ENCODE measurements around the gene SYT17.
"Not testable (repeated sequence)": the region's sequence is repeated elsewhere in the genome, so short reads cannot be mapped to it uniquely, and the experiment has no call there.

Gene SYT17

DNA sequence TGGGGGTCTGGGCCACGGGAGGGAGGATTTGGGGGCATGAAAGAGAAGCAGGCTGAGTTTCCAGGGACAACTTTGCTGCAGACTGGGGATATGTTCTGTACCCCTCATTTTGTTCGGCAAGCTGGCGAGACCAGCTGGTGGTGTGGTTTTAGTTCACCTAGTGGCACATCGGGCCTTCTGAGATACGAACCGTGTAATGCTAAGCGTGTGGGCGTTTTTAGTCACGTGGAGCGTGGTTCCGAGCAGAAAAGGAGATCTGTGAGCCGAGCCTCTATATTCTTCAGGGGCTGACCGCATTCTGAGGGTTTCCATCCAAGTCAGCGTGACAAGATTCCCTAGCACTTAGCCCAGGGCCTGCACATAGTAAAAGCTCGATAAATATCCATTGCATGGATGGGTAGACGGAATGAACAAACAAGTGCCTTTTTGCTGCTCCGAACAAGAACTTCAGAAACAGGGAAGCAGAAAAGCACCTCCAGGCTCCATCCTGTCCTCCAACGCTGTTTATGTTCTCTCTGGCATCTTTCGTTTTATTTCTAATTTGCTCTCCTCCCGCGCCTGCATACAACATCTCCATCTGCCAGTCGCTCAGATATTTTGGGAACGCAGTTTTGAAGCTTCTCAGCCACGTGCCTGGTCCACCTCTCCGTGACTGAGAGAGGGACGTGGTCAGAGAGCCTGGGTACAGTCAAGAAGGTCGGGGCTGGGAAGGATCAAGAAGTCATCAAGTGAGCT is 5.8 kb downstream of the SYT17 start:
- DNase-seq (ENCODE audit: low read depth, low spot score), result no peak

DNA sequence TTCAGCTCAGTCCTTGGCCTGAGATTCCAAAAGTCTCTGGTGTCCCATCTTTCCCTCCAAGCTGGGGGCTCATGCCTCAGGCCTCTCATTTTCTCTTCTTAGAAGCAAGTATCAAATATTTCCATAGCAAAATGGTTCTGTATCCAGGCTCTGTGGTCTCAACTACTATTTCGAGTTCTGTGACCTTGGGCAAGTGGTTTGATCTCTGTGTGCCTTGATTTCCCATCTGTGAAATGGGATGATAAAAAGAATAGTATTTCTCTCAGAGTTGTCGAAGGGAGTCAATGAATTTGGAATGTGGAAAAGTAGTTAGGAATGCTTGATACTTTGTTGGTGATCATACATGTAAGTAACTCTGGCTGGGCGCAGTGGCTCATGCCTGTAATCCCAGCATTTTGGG is 6.4 kb downstream of the SYT17 start:
- DNase-seq (ENCODE audit: low read depth, low spot score), result no peak

DNA sequence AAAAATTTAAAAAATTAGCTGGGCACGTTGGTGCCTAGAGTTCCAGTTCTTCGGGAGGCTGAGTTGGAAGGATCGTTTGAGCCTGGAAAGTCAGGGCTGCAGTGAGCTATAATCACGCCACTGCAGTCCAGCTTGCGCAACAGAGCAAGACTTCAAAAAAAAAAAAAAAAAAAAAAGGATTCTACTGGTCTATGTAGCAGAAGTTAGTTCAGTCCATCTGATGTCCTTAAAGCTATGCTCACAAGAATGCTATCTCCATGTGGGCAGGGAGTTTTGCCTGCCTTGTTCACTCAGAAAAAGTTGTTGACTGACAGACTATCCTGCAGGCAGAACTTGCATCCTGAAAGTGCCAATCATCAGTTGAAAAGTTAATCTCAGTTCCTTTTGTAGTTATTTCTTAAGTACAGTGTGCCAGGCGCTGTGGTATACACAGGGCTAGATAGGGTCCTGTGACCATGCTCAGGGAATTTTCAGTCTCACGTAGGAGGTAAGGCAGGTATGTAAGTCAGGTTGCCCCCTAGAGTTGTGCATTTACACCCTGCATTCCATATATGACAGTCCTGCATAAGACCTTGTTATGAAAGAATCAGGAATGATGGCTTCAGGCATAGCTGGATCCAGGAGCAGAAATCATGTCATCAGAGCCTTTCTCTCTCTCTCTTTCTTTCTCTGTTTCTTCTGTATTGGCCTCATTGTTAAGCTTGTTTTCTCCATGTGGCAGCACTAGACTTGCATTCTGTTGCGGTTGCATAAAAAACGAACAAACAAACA is 7.6 kb downstream of the SYT17 start:
- no peak for DNase-seq (ENCODE audit: low read depth, low spot score)

DNA sequence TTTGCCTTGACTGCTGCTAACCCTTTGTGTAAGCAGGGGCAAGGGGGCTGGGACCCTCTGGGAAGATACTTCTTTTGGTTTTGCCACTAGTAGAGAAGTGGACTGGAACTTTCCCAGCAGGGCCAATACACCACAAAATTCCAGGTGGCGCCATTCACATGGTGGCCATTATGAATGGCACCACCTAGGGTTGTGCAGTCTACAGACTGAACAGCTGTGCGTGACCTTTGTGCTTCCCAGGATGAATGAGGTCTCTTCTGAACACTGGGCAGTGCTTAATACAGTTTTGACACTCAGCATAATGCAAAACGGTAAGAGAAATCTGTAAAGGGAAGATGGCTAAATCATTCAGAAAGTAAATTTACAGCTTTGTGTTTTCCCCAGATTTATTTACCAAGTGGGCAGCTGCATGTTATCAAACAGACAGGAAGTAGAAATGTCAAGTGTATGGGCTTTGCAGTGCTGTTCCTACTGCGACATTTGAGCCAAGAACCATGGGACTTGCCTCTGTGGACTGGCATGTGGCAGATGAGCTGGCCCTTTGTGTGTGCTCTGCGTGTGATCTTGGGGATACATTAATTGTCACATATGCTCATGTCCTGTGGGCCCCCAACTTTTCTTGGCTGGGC is 9.2 kb downstream of the SYT17 start:
- DNase-seq (ENCODE audit: low read depth, low spot score), result no peak

DNA sequence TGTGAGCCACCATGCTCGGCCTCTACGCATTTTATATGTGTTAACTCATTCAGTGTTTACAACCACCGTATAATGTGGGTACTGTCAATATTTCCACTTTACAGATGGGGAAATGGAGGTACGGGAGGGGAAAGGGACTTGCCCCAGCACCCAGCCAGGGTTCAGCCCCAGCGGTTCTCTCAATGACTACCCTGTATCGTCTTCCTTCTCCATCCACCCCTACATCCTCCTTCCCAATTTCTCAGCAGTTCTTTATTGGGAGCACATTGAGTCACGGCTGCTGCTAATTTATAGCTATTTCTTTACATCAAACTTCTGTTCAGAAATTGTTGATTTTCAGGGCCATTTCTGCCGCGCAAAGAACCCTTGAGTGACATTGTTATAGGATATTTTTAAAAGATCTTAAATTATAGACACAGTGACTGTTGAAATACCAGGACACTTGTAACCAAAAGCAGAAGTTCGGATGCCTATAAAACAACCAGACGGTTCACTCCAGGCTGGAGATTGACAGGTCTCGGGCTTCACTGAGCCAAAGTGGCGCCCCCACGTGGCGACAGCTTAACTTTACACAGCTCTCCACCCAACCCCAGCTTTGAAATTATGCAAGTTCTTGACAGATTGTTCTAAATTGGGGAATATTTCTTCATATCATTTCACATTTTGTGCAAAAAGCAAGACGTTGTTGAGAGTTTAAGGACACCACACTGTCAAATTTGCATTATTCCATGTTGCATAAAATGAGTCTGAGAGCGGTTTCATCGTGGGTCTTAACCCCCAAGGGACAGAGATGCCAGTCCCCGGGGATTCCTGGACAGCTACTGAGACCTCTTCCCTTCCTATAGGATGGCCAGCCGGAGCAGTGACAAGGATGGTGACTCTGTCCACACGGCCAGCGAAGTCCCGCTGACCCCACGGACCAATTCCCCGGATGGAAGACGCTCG is 11.8 kb downstream of the SYT17 start:
- DNase-seq (ENCODE audit: low read depth, low spot score), result no peak

DNA sequence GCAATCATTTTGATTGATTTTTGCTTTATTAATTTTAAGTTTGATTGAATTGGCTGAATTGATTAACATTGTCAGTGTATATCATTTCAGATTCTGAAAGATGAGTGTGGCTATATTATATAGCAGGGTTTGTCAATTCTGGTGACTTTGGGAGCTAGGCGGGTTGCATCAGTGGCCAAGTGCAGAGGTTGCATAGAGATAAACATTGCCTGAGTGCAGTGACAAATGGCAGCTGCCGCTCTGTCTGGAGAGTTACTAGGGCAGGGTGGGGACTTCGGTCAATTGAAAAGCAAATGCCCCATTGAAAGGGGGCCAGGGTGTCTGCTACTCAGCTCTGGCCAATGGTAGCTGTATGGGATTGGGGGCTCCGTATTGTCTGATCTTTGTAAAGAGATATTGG is 12.7 kb downstream of the SYT17 start:
- DNase-seq (ENCODE audit: low read depth, low spot score), result no peak

DNA sequence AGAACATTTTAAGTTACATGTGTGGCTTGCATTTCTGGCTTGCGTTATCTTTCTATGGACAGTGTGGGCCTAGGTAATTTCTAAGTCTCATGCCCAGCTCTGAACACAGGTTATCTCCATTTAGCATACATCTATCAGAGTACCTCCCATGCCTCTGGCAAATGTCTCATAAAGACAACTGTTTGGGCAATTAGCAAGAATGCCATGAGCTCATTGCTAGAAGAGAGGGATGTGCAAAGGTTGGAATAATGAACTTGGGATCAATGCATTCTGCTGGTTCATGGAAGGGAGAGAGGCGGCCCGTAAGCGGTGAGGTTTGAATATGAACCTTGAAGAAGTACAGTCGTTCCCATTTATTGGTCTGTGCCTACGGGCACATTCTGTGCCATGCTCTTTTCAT is 14.4 kb downstream of the SYT17 start:
- no peak for DNase-seq (ENCODE audit: low read depth, low spot score)

DNA sequence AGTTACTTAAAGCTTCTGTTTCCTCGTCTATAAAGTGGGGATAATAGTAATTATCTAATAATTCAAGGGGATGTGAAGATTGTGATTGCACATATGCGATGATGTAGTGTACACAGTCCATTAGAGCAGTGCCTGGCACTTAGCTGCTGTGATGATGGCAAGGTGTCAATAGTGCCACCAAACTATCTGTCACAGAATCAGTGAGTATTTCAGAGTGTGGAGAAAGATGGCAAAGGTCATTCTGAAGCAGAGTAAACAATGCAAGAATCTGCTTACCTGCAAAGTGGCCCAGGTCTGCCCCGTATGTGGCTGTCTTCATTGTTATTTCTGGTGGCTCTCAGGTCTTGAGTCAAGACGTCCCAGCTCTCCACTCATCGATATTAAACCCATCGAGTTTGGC is 15.1 kb downstream of the SYT17 start:
- no peak for DNase-seq (ENCODE audit: low read depth, low spot score)

DNA sequence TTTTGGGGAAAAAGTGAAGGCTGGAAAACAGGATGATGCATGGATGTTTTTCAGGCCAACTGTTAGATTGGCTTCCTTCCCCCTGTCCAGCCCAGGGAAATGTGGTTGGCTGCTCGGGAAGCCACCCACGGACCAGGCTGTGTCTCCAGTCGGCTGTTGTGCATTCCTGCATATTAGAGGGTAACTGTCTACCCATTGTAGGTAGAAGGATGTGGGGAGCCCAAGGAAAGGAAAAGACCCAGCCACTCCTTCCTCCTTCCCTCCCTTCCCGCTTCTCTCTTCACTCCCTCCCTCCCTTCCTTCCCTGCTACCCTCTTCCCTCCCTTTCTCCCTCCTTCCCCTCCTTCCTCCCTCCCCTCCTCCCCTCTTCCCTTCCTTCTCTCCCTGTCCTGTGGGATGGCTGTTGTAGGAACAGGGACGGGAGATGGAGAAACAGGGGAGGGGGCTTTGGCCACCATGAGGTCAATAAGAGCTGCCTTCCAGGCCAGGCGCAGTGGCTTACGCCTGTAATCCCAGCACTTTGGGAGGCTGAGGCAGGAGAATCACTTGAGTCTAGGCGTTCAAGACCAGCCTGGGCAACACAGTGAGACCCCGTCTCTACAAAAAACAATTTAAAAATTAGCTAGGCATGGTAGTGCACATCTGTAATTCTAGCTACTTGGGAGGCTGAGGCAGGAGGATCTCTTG is 16.9 kb downstream of the SYT17 start:
- DNase-seq (ENCODE audit: low read depth, low spot score), result no peak

DNA sequence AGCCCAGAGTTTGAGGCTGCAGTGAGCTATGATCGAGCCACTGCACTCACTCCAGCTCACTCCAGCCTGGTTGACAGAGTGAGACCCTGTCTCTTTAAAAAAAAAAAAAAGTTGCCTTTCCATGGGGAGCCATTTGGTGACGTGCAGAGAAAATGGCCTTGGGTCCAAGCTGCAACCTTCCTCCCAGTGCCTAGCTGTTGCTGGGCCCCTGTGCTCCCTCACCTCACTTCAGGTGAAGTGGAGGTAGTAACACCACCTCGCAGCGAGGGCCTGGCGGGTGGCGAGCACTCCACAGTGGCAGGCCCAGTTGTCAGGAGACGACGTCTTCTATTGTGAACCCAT is 17.4 kb downstream of the SYT17 start:
- DNase-seq (ENCODE audit: low read depth, low spot score), result no peak

DNA sequence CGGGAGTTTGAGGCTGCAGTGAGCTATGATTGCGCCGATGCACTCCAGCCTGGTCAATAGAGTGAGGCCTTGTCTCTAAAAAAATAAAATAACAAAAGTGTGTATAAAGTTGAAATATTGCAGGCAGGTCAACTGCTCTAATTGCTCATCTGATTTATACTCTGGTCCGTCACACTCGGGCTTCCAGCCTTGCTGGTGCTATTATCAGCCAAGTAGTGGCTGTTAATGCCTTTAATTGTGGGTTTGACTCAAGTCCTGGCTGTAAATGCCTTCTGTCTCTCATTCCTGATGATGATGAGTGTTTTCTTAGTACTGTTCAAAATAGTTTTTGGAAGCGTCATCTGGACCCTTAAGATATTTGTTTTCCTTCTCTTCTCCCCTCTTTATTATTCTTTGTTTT is 18.4 kb downstream of the SYT17 start:
- DNase-seq (ENCODE audit: low read depth, low spot score), result no peak

DNA sequence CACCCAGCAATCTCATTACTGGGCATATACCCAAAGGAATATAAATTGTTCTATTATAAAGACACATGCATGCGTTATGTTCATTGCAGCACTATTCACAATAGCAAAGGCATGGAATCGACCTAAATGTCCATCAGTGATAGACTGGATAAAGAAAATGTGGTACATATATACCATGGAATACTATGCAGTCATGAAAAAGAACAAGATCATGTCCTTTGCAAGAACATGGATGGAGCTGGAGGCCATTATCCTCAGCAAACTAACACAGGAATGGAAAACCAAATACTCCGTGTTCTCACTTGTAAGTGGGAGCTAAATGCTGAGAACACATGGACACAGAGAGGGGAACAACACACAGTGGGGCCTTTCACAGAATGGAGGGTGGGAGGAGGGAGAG is 19.9 kb downstream of the SYT17 start:
- not testable (repeated sequence) for DNase-seq (ENCODE audit: low read depth, low spot score)

DNA sequence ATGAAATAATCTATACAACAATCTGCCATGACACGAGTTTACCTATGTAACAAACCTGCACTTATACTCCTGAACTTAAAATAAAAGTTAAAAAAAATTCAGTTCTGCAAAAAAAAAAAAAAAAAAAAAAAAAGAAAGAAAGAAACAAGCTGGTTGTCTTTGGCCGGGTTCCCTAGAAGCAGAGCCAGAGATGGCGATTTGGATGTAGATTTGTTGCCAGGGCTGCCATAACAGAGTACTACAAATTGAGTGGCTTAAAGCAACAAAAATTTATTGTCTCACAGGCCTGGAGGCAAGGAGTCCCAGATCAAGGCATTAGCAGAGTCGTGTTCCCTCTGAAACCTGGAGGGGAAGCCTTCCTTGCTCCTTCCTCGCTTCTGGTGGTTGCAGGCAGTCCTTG is 20.4 kb downstream of the SYT17 start:
- DNase-seq (ENCODE audit: low read depth, low spot score), result no peak

DNA sequence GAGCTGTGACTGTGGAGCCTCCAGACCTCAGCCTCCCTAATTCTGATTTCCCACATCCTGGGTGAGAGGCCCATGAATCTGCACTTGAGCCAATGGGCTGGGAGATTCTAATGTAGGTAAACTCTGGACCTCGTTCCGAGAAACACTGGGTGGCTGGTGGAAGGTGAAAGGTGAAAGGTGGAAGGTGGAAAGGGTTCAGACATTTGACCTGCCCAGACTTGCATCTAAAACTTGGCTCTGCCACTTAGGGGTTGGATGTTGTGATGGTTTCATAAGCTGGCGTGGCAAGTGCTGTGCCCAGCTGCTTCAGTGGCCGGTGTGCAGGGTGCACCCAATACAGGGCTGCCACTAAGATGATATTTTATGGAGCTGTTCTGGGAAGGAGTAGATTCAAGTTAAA is 24.8 kb downstream of the SYT17 start:
- no peak for DNase-seq (ENCODE audit: low read depth, low spot score)

DNA sequence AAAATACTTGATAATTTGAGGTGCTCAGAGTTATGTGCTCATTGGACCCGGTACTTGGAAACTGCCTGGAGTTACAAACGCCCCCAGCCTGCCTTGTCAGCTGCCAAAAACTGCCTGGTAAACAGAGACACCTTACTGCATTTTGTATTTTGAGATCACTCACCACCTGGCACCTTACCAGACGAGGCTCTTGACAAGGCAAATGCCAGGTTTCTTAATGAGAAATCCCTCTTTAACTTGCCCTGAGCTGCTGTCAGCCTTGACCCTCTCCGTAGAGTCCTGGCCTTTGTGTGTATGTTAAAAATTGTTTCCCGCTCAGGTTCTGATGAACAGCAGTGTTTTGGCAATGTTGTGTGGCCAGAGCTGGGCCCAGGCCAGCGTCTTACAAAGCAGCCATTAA is 28.8 kb downstream of the SYT17 start:
- DNase-seq (ENCODE audit: low read depth, low spot score), result no peak

DNA sequence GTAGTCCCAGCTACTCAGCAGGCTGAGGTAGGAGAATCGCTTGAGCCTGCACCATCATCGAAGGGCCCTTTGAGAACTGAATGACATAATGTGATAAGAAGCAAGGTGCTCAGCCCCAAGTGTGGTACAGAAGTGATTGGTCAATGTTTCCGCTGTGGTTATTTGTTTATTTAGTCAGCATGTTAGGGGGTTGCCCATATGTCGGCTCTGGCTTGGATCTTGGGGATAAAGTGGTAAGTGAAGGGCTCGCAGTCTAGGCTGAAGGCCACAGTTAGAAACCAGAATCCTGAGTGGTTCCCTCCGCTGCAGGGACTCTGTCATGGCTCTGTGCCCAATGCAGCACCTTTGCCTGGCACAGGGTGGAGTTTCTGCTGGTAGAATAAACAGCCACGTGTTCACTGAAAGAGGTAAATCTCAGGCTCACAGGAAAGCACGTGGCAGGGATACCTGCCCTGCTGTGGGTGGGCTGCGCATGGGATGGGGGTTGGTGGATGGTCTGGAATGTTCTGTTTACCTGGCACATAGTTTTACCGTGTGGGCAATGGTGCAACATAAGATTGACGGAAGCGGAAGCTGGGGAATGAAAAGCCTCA is 35.4 kb downstream of the SYT17 start:
- DNase-seq (ENCODE audit: low read depth, low spot score), result no peak

DNA sequence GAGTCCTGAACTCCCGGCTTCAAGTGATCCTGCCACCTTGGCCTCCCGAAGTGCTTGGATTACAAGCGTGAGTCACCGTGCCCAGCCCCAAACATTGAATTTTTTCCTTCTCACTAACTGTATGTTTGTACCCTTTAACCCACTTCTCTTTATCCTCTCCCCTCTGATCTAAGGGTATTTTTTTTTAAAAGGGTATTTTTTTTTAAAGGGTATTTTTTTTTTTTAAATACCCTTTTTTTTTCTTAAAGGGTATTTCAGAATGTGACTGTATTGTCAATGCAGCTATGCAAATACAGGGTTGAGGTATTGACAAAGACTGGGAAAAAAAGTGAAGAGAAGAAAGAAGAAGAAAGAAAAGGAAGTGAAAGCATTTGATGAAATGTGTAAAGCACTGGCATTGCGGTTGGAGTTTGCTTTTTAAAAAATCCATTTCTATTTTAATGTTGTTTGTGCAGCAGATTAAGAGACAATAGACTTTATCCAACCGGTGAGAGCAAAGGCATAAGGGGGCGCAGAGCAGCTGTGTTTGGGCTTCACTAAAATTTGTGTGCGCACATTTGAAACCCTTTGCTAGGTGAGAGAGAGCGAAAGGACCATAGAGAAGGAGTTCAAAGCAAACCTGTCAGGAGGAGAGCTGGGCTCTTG is 42.4 kb downstream of the SYT17 start:
- no peak for DNase-seq (ENCODE audit: low read depth, low spot score)

DNA sequence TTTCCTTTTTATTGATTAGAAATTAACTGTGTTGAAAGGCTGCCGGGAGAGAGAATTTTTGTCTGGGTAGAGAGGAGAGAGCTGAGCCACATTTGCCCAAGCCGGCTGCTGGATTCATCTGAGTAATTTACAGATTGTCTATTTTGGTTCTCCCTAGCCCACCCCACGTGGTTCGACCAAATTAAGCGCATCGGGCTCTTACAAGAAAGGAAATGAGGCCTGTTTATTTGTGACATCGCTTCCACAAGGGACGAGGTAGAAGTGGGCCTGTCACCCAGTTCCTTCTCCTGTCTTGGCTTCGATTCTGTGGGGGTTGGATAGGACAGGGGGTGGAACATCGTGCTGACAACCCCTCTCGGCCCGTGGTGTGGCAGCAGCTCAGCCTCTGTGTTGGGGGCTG is 42.9 kb downstream of the SYT17 start:
- no peak for DNase-seq (ENCODE audit: low read depth, low spot score)

DNA sequence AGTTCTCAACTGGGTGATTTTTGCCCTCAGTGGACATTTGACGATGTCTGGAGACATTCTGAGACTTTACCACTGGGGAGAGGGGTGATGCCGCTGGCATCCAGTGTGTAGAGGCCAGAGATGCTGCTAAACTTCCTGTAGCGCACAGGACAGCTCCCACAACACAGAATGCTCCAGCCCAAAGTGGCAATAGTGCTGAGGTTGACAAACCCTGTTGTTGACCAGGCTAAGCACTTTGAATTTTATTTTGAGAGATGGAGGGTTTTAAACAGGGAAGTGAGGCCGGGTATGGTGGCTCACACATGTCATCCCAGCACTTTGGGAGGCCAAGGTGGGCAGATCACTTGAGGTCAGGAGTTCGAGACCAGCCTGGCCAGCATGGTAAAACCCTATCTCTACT is 44.0 kb downstream of the SYT17 start:
- DNase-seq (ENCODE audit: low read depth, low spot score), result no peak

DNA sequence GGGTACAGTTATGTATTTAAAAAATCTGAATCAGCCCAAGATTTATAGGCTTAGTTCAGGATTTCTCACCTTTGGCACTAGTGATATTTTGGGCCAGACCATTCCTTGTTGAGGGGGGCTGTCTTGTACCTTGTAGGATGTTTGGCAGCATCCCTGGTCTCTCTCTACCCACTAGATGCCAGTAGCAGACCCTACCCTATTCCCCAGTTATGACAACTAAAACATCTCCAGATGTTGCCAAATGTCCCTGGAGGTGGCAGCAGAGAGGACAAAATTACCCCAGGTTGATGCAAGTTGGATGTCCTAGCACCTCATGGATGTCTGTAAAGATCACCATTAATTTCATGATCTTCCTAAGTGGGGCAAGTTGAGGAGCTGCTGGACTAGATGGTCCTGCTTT is 45.8 kb downstream of the SYT17 start:
- DNase-seq (ENCODE audit: low read depth, low spot score), result no peak

Measured in smooth muscle cell of the brain vasculature (primary cell).